HG03095 (cell line): ENCODE data around the gene RNU1-4.
"Not testable (repeated sequence)": the region's sequence is repeated elsewhere in the genome, so short reads cannot be mapped to it uniquely, and the experiment has no call there.

Experiments used
- ATAC-seq: cut with Tn5 transposase; IDR thresholded peaks from one replicate; pipeline ENCODE4 v1.9.1; 2021; ENCODE audit warnings: moderate library complexity; ENCODE audit not compliant: unreplicated experiment

The RNU1-4 gene

GRCh38 chr1:16725439-16726245, 14.7 kb upstream of the RNU1-4 start:
- ATAC-seq = not testable (repeated sequence)

GRCh38 chr1:16727190-16728111, 12.9 kb upstream of the RNU1-4 start:
- ATAC-seq = no peak

- peak; percentile 74 for ATAC-seq
Measured at GRCh38 chr1:16728243-16728949, 11.9 kb upstream of the RNU1-4 start.

GRCh38 chr1:16732254-16732896, 7.9 kb upstream of the RNU1-4 start:
- ATAC-seq = not testable (repeated sequence)

- not testable (repeated sequence) for ATAC-seq
Measured at GRCh38 chr1:16741230-16741629, 914 bp downstream of the RNU1-4 start.

GRCh38 chr1:16747660-16748059, 7.3 kb downstream of the RNU1-4 start:
- not testable (repeated sequence) for ATAC-seq

GRCh38 chr1:16748710-16749109, 8.4 kb downstream of the RNU1-4 start:
- not testable (repeated sequence) for ATAC-seq

- not testable (repeated sequence) for ATAC-seq
Measured at GRCh38 chr1:16749910-16750888, 9.9 kb downstream of the RNU1-4 start.

- not testable (repeated sequence) for ATAC-seq
Measured at GRCh38 chr1:16752770-16753169, 12.5 kb downstream of the RNU1-4 start.

- not testable (repeated sequence) for ATAC-seq
Measured at GRCh38 chr1:16755385-16755784, 15.1 kb downstream of the RNU1-4 start.

GRCh38 chr1:16755932-16756331, 15.6 kb downstream of the RNU1-4 start:
- ATAC-seq = not testable (repeated sequence)

GRCh38 chr1:16757574-16757973, 17.3 kb downstream of the RNU1-4 start:
- ATAC-seq = not testable (repeated sequence)

- ATAC-seq = not testable (repeated sequence)
Measured at GRCh38 chr1:16758060-16758459, 17.7 kb downstream of the RNU1-4 start.

- ATAC-seq = not testable (repeated sequence)
Measured at GRCh38 chr1:16759041-16759493, 18.8 kb downstream of the RNU1-4 start.

- not testable (repeated sequence) for ATAC-seq
Measured at GRCh38 chr1:16759650-16760455, 19.5 kb downstream of the RNU1-4 start.

- not testable (repeated sequence) for ATAC-seq
Measured at GRCh38 chr1:16760456-16760765, 20.1 kb downstream of the RNU1-4 start.

GRCh38 chr1:16760801-16761200, 20.5 kb downstream of the RNU1-4 start:
- ATAC-seq = not testable (repeated sequence)

GRCh38 chr1:16764248-16764819, 24.0 kb downstream of the RNU1-4 start:
- ATAC-seq = not testable (repeated sequence)
